NCI-H2227 treated with DMSO at 0.1 percent for 48 hours (cell line): ENCODE data around the gene ZNRF3.

Source experiments
- DNase-seq: peaks from one replicate; lab custom pipeline; 2025; lab: John Stamatoyannopoulos, UW

ZNRF3 gene

GRCh38 chr22:29011240-29012100 is 128.1 kb downstream of the ZNRF3 start:
- DNase-seq: no peak

DNA sequence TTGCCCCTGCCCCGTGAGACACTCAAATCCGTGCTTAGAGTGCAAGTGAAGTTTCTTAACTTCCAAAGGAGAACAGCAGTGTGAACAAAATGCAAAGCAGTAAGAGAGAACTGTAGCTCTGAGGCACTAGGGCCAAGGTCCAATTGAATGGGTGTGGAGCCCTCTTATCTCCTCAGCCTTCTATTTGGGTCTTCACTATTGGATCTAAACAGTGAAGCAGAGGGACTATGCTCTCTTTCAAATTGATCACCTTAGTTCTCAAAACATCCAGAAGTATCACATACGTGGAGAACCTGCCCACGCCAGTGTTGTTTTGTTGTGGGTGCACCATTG is 128.7 kb downstream of the ZNRF3 start:
- DNase-seq: no peak

DNA sequence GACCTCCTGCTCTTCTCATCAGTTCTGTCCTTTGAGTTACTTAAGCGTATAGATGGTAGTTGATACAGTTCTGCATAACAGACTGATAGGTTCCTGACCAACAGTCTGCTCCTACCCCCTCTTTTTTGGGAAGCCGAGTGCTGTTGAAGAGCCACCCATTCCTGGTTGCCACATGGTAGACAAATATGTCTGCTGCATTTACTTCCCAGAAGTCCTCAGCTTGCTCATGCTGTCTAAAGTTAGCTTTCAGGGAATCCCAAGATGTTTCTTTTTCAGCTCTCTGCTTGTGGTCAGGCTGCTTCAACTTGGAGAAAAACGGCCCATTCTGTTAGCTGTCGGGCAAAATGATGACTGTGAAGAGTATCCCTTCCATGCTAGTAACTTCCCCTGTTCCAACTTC is 129.6 kb downstream of the ZNRF3 start:
- no peak for DNase-seq

- no peak for DNase-seq
Observed at GRCh38 chr22:29014293-29014692, 130.9 kb downstream of the ZNRF3 start.

DNA sequence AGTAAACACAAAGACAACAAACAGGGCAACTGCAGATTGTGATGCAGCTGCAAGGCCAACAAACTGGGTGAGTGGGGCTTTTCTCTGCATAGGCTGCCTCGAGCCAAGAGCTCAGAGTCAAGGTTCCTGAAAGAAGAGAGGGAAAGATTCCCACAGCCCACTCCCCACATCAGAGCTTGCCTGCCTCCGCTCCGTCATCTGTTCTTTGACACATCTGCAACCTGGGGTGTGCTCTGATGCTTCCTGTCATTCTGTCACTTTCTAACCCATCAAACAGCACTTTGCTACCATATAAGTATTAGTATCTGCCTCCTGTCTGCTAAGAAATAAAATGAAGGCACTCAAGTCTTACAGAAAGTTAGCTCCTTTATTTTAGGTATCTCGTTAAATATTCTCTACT is 131.4 kb downstream of the ZNRF3 start:
- no peak for DNase-seq

GRCh38 chr22:29016067-29016938 is 132.9 kb downstream of the ZNRF3 start:
- DNase-seq: no peak

DNA sequence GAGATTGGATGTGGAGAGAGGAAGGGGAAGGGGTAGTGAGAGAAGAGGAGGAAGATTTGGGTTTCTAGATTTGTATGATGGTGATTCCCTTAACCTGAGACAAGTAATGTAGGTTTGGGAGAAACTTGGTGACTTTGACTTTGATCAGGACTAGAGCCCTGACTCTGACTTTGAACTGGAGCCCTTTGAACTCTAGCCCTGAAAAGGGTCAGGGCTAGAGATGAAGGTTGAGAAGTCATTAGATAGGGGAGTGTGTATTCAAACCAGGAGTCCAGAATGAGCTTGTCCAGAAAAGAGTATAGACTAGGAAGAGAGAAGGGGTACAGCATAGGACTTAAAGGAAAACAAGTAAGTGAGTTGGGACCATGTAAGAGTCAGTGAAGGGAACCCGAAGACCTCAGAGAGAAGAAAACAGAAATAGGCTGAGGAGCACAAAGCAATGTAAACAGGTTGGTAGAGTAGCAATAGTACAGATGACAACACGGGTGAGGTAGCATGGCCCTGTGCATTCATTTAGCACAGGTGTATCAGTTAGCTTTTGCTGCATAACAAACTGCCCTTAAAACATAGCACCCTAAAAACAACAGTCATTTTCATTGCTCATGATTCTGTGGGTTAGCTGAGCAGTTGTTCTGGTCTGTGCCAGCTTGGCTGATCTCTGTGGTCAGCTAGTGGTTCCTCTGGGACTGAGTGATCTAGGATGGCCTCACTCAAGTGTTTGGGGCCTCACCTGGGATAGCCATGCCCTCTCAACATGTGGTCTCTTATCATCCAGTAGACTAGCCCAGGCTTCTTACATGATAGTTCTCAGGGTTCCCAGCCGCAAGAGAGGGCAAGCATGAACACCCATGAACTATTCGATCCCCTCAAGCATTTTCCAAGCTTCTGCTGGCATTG is 135.2 kb downstream of the ZNRF3 start:
- no peak for DNase-seq

DNA sequence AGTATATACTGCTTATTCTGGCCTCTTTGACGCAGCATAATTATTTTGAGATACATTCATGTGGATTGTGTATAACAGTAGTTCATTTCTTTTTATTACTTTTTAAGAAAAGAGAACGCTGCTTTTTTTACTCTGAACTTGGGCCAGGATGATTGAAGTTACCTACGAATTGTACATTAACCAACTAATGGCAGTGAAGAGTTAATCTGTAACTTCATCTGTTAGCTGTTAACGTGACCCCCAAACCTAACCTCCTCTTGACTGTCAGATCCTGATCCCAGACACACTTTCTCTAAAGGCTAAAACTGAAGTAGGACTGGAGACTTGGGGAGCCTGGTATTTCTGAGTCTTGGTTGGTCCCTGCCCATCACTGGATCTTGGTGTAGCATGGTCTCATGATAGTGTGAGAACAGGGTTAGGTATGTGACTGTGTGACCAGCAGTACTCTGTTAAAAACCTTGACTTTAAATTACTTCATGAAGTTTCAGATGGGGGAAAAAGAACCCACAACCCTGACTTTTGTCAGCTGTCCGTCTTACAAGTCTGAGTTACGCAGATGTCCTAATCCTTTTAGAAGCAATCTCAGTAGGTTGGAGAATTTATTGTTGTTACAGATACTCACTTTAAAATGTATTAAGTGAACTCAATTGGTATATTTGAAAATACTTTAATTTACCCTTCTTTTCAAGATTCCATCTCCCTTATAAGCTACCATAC is 138.9 kb downstream of the ZNRF3 start:
- no peak for DNase-seq

DNA sequence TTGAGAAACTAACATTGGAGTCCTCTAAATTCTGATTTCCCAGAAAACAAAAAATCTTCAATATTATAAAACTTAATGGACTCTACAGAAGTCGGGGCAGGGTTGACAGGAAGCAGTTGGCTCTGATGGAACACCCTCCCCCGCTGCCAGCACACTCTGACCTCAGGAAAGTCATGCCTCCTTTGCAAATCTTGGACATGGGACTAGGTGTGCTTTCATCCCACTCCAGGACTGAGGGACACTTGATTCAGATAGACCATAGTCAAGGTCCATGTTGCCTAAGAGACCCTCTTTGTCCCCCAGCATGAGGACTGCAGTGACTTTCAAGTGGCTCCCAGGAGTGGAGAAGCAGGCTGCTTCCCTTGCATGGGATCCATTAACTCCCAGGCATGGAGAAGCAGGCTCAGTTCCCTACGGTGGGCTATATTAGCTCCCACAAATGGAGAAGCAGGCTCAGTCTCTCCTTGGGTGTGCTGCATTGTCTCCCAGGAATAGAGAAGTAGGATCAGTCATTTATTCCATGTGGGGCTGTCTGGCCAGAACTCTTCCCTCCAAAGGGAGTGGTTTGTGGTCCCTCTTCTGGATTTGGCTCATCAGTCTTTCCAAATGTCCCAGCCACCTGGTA is 139.9 kb downstream of the ZNRF3 start:
- no peak for DNase-seq

DNA sequence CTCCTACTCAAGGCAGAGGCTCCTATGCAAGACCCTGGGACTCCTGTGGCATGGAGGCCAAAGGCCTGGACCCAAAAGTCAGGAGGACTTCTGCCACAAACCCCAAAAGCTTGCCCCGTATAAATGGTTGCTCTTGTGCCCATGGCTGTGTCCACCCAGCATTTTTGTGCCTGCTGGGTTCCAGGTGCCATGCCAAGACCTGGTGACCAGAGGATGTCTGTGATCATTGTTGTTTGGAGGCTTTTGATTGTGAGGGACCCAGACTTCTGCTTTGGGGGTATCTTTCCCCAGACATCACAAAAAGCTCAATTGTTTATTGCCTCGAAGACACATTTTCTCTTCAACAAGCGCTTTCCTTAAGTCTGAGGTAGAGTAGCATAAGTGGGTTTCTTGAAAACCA is 143.2 kb downstream of the ZNRF3 start:
- DNase-seq: no peak

DNA sequence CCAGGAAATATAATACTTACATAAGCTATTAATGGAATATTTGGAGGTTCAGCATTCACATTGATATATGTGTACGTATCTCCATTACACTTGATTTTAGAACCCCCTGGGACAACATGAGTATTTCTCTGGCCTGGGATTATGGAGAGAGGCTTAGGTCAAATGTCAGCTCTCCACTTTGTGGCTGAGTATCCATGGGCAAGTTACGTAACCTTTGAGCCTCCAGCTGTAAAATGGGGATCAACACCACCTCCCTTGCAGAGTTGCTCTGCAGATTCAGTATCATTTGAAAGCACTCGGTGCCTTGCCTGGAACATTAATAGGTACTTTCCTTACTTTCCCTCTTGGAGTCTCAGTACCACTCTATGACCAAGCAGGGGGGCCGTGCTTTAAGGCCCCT is 145.1 kb downstream of the ZNRF3 start:
- no peak for DNase-seq

- DNase-seq: no peak
Observed at GRCh38 chr22:29029202-29030000, 146.0 kb downstream of the ZNRF3 start.

DNA sequence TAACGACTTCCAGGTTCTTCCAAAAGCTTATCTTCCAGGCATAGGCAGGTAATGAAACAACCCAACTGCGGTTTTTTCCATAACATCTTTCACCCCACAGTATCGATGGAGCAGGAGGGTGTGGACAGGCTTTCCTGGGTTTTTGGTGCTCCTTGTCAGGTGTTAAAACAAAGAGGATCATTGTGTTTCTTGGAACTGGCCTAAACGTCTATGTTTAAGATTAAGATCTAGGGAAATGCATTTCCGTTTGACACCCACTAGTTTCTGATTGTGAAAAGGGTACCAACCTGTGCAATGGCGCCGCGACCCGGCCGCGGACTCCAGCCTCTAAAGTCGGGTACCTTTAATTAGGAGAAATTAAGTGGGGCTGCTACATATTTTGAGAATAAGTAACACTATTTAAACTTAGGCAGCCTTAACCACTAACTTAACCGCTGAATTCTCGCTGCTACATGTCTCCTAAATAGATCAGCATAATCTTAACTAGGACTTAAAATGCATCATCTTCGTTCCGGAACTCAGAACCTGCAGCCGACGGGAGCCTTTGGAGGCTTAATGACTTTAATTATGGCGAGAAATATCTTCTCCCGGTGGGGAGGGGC is 146.7 kb downstream of the ZNRF3 start:
- DNase-seq: no peak

DNA sequence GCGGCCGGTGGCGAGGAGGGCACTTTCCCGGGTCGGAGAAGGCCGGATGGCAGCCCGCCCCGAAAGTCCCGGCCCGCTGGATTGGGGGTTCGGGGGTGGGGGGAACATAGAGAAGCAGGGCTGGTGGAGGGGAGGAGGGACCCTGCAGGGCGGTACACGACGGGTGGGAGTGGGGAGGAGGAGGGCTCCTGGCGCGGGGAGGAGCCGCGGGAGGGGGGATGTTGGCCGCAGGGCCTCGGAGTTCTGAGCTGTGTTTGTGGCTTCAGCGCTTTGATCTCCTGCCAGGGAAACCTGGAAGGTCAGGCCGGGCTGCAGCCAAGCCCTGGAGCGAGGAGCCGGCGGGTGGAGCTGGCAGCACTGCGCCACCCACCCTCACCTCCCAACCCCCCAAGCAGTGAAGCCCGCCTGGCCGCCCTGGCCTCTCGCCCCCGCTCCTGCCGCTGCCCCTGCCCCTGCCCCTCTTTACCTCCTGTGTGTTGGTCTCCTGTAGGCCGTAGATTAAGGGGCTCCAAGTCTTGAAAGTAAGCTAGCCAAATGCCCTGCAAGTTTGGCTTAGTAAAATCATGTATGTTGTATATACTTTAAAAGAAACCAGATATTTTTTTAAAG is 147.3 kb downstream of the ZNRF3 start:
- DNase-seq: no peak

DNA sequence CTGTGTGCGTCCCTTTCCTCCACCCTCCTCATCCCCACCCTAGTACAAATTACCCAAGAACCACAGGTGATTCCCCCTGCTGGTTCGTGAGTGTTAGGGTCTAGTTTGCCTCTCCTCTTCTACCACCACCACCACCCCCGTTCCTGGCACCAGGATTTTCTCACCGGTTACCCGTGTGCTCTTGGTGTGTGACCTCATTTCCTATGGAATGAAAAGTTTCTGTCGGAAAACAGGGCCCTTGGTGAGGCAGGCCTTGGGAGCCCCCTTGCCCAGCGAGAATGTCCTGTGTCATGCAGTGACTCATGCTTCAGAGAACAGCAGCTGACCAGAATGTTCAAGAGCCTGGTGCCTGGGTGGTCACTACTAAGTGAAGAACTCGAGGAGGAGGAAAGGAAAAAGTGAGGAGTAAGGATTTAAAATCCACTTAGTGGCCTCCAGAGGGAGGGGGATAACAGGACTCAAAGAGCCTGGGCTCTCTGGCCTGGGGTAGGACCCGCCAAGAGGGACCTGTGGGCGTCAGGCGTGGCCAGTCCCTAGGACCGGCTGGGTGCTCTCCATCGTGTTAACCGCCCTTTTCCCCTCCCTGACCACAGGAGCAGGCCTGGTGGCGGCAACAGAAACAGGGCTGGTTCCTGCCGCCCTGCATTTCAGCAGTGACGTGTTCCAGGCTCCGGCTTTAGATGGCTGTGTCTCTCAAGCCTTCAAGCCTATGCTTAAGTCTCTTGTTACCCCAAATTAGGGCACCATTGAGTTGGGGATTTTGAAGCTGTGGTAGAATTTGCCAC is 148.0 kb downstream of the ZNRF3 start:
- no peak for DNase-seq

DNA sequence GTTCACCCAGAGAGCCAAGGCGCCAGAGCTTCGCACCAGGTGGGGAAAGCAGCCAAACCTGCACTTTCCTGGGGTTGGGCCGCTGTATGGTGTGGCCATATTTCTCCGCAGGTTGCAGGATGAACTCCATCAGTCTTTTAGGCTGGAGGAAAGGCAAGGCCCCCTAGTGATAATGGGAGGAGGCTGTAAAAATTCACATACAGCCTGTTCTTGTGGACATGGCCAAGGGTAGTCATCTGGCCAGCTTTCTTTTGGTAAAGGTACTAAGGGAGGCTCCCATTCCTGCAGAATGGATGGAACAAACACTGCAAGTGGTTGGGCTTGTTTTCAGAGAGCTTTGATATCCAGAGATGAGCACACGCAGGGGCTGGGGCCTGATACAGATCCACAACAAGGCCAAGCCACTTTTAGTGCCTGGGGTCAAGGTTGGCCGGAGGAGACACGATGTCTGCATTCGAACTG is 148.7 kb downstream of the ZNRF3 start:
- no peak for DNase-seq

GRCh38 chr22:29032584-29032983 is 149.2 kb downstream of the ZNRF3 start:
- no peak for DNase-seq

DNA sequence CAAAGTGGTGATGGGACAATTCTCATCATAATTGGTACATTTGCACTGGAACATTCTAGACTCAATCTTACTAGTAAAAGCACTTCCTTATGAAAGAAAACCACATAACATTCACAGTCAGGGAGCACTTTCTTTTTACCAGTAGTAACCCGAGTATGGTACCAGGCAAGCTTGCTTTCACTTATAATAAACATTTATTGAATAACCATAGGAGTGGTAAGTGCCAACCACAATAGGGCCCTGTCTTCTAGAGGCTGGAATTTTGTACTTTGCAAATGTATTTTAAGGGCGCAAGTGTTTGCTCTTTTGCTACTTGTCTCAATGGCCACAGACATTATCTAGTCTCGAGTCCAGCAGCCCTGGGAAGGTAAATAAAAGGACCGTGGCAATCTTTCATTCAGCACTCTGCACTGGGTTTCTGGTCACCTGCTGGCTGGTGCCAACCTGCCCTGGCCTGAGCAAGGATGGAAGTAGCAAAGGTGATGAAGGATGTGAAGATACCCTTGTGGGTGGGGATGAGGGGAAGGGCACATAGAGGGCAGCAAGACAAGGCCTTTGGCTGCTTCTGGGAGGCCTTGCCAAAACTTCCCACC is 154.1 kb downstream of the ZNRF3 start:
- DNase-seq: no peak
